Activated CD8-positive, alpha-beta memory T cell treated with anti-CD3 and anti-CD28 coated beads for 48 hours (primary cell): ENCODE measurements around the gene SUGP1.

Experiments
- DNase-seq, 3 experiments: peaks; one replicate each; pipeline ENCODE4 v3.0.0-alpha.2; 2020; ENCODE audit warnings: low read depth in 2 of 3, low spot score in 2 of 3

The SUGP1 gene

DNA sequence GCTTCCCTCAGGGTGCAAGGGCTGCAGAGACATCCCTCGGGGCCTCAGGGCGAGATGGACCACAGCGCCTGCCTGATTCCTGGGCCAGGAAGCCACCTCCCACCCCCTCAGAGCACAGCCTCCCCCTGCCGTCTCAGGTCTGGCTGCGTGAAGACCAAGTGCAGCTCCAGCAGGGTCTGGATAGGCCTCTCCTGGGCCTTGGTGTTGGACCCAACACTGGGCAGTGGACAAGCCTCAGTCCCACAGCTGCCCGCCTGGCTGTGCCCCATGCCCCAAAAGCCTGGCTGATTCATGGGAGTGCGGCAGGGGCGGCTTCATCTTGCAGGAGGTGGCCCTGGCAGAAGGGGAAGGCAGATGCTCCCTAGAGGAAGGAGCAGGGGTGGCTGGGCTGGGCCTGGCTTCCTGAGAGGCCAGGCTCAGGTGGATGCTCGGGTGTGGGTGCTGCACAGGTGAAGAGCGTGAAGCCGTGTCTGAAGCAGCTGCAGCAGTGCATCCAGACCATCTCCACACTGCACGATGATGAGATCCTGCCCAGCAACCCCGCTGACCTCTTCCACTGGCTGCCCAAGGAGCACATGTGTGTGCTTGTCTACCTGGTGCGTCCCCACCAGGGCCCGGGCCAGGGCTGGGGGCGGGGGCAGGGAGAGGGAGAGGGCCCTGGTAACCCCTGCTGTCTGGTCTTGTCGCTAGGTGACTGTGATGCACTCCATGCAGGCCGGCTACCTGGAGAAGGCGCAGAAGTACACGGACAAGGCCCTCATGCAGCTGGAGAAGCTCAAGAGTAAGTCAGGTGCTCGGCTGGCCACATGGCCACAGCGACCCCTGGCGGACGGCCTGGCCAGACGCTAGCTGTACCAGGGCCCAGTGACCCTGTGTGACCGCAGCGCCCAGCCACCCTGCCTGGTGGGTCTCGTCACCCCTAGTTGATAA lies 22.0 kb upstream of the SUGP1 start:
- DNase-seq: no peak

DNA sequence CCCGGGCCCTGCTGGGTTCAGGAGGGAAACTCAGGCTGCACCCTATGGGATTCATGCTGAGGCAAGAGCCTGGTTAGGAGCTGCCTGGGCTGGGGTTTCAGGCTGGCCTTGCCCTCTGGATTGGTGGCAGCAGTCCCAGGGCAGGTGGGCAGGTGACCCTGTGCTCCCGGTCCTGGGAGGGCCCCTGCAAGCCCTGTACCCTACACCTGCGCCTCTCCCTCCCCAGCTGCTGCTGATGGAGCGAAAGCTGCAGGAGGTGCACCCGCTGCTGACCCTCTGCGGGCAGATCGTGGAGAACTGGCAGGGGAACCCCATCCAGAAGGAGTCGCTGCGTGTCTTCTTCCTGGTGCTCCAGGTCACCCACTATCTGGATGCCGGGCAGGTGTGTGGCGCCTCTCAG lies 20.7 kb upstream of the SUGP1 start:
- no peak for DNase-seq

- no peak for DNase-seq
These were observed 17.8 kb upstream of the SUGP1 start for GRCh38 chr19:19338082-19338481.

DNA sequence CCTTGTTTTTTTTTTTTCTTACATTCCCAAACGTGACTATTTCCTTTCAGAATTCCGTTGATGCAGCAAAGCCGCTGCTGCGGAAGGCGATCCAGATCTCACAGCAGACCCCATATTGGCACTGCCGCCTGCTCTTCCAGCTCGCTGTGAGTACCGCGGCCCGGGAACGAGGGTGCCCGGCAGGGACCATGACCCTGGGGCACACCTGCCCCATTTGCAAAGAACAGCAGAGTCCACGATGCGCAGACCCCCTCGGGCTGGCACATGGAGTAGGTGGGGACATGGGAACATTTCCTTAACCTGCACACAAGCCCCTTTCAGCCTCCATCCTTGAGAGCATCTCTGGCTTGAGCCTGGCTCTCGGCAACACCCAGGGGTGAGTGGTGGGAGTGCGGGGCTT lies 16.8 kb upstream of the SUGP1 start:
- DNase-seq: no peak

- DNase-seq: no peak
These were observed 16.3 kb upstream of the SUGP1 start for GRCh38 chr19:19336597-19336996.

DNA sequence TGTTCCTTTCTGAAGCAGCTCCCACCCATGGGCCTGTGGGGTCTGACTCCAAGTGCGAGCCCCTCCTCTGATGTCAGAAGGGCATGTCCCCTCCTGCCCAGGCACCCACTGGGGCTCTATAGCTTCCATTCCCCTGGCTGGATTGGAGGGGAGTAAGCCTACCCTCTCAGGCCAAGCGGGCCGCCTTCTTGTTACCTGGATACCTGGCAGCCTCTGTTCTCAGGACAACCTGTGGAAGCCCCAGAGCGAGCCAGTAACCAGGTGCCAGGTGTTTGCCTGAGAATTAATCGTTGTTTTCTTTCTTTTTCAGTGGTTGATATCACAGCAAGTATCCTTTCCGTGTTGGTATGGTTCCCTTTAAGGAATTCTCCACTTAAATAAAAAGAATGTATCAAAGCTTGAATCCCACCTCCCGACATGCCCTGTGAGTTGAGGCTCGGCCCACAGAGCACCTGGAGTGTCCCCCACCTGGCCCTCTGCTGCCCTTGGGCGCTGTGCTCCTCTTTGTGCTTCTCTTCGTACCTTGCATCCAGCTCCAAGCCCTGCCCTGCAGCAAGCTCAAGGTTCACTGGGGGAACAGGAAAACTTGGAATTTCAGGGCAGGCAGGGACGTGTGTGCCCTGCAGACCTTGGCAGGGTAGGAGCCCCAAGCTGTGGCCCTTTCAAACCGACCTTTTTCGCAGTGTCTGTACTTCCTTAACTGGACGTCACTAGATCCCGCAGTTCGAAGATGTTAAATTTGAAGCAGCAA lies 15.3 kb upstream of the SUGP1 start:
- no peak for DNase-seq

DNA sequence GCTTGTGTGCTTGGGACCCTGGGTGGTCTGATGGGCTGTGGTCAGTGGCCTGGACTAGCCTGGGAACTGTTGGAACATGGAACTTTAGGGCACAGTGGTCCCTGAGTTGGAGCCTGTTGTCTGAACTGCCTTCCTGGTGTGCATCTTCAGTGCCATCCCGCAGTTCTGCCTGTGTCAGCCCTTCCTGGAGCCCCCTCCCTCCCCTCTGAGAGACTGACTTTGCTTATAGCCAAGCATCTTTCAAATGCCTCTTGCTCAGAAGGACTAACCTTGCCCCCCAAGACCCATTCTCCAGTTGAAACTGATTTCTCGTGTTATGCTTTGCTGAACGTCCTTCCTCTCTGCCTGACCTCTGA lies 14.7 kb upstream of the SUGP1 start:
- DNase-seq: no peak

DNA sequence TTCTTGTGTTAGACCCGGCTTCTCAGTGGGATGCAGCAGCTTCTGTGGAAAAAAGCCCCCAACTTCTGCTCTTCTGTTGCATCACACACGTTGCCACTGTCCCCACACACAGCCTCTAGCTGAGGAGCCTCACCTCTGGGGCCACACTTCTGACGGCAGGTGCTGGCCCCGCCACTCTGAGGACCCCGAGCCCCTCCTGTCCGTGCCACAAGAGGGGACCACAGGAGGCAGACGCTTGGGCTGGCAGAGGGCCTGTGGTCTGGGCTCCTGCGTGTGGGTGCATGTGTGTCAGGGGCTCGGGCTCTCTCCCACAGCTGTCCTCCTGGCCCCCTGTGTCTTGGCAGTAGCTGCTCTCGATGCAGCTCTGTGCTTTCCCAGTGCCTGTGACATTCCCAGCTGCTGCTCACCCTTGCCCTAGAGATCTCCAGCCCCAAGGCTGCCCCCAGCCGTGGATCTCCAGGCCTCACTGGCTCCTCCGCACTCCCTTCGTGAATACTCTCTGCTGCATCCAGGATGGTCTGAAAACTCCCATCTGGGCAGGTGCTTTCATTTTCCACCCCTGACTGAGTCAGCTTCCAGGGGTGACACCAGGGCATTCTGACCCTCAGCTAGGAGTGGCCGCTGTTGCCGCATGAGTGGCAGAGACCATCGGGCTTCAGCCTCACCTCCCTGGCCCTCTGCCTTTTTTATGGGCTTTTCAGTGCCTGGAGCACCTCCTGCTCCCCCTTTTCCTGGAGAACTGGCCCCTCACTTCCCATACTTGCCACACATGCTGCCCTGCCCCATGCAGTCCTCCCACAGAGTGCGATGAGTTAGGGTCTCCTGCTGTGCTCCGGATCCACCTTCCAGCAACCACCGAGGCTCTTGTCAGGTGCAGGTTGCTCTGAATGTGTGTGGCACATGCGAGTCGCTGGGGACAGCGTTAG lies 14.0 kb upstream of the SUGP1 start:
- DNase-seq: no peak

GRCh38 chr19:19329126-19329525 lies 8.8 kb upstream of the SUGP1 start:
- DNase-seq: no peak

GRCh38 chr19:19327672-19328071 lies 7.4 kb upstream of the SUGP1 start:
- DNase-seq: no peak

DNA sequence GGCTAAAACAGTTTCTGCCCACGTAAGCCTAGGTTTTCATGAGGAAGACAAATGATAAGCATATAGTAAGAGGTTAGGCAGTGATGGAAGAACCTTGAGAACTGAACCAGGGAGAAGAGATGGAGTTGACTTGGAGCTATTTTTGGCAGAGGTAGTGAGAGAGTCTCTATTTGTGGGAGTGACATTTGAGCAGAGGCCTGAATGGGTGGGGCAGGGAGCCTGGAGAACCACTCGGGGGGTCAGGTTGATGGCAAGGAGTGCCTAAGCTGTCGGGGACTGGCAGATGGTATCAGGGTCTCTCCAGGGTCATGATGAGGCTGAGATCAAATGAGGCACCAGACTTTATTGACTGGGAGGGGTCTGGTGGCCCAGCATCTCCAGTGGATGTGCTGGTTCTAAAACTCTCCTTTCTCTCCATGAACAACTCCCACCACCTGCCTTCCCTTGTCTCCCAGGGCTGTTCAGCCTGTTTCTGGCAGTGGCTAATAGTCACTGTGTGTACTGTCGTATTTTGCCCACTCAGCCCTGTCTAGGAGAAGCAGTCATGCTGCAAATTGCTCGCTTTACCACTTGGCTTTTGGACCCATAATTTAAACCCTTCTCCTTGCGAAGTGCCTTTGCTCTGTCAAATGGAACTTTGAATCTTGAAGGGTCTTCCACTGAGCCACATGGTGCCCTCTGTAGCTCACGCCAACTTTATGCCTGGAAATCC lies 3.9 kb upstream of the SUGP1 start:
- DNase-seq: no peak

GRCh38 chr19:19321141-19321577 lies 850 bp upstream of the SUGP1 start:
- peak in 1 of 3 experiments; percentile 6 for DNase-seq

GRCh38 chr19:19319732-19320360 lies 463 bp downstream of the SUGP1 start:
- peak in 1 of 3 experiments; percentile 5 for DNase-seq

DNA sequence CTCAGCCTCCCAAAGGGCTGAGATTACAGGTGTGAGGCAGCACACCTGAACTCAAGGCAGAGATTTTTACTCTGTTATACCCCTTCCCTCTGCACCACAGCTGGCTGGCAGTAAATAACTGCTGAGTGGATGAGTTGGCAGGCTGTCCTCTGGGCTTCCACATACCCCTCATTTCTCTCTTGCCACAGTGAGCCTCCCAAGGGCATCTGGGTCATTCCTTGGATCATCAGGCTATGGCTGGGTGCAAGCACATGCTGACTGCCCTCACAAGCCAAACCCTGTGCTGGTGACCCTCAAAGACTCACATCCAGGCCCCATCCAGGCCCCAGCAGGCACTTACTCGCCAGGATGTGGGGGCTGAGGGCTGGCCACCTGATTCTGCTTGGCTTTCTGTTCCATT lies 4.2 kb downstream of the SUGP1 start:
- DNase-seq: no peak

GRCh38 chr19:19315444-19315843 lies 4.9 kb downstream of the SUGP1 start:
- DNase-seq: no peak

DNA sequence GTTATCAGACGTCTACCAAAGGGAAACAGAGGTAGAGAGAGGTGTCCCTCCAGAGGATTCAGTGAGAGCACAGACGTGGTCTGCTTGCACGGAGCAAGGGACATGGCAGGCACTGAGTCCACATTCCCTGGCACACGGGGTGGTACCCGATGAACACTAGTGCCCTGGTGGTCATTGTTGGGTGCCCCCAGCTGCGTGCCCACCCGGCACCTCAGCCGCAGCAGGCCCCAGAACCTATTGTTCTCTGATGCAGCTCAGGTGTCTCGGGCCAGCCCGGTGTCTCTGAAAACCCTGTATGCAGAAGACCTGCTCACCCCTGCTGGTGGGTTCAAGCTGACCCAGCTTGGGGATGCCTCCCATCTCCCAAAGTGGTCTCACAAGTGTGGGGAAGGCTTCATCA lies 11.9 kb downstream of the SUGP1 start:
- DNase-seq: no peak

DNA sequence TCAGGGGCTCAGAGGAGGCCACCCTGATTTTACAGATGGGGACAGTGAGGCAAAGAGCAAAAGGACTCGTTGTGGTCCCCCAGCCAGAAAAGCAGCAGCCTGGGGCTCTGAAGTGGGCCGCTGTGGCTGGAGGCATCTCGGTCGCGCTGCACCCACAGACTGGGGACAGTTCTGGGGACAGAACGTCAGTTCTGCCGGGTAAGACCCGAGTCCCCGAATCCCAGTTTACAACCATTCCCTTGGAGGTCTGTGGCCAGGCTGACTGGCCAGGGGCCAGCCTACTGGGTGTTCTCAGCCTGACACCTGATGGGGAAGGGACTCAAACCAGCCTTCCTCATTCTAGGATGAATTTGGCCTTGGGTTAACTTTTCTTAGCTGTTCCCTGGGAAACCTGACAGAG lies 14.1 kb downstream of the SUGP1 start:
- no peak for DNase-seq

- DNase-seq: no peak
These were observed 14.6 kb downstream of the SUGP1 start for GRCh38 chr19:19305696-19306095.

- DNase-seq: no peak
These were observed 15.2 kb downstream of the SUGP1 start for GRCh38 chr19:19305066-19305465.
